RWPE1 (cell line): Measurements from ENCODE around the gene ANGPTL5.

ENCODE experiments used
- CTCF ChIA-PET: fragments of 350-600 bp; sonication (Branson Sonifier 250); formaldehyde crosslinking; extraction: SDS; loops from one replicate; lab custom pipeline; 2021; lab: Yijun Ruan, JAX
- POLR2A ChIA-PET: fragments of 400-600 bp; formaldehyde crosslinking; extraction: SDS; loops from one replicate; lab custom pipeline; 2020; ENCODE audit warnings: antibody characterized with exemption; ENCODE audit not compliant: low non-redundant PET; lab: Yijun Ruan, JAX
- DNase-seq: peaks from one replicate; pipeline ENCODE4 v3.0.0; 2012; ENCODE audit warnings: low spot score
- H3K27ac ChIP-seq: fragments of 450-650 bp; 2 replicates; pipeline ENCODE4 v1.5.1; 2017
- TF ChIP-seq, protein P1 (sequence below): fragments of 450-650 bp; conservative IDR thresholded peaks from 2 replicates; pipeline ENCODE4 v1.5.1; 2017; ENCODE audit warnings: low read depth, mild to moderate bottlenecking

ANGPTL5 gene

DNA sequence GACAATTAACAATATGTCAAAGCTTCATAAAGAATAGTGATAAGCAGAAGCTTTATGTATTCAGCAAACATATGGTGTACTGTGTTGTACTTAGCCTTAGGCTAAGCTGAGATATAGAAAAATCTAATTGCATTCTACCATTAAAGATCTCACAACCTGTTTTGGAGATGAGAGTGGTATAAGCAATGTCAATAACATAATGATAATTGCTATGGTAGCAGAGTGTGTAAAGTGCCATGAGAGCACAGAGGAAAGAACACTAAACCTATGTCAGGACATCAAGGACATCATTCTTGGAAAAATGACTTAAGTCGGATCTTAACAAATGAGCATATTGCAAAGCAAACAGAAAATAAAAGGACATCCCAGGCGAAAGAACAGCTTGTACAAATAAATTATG lies 28.6 kb upstream of the ANGPTL5 start:
- CTCF ChIA-PET: no interaction called here
- no peak overlapping the region for H3K27ac ChIP-seq
- no peak for DNase-seq
- TF ChIP-seq, protein P1, sequence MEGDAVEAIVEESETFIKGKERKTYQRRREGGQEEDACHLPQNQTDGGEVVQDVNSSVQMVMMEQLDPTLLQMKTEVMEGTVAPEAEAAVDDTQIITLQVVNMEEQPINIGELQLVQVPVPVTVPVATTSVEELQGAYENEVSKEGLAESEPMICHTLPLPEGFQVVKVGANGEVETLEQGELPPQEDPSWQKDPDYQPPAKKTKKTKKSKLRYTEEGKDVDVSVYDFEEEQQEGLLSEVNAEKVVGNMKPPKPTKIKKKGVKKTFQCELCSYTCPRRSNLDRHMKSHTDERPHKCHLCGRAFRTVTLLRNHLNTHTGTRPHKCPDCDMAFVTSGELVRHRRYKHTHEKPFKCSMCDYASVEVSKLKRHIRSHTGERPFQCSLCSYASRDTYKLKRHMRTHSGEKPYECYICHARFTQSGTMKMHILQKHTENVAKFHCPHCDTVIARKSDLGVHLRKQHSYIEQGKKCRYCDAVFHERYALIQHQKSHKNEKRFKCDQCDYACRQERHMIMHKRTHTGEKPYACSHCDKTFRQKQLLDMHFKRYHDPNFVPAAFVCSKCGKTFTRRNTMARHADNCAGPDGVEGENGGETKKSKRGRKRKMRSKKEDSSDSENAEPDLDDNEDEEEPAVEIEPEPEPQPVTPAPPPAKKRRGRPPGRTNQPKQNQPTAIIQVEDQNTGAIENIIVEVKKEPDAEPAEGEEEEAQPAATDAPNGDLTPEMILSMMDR: no peak
- POLR2A ChIA-PET: no interaction called here

DNA sequence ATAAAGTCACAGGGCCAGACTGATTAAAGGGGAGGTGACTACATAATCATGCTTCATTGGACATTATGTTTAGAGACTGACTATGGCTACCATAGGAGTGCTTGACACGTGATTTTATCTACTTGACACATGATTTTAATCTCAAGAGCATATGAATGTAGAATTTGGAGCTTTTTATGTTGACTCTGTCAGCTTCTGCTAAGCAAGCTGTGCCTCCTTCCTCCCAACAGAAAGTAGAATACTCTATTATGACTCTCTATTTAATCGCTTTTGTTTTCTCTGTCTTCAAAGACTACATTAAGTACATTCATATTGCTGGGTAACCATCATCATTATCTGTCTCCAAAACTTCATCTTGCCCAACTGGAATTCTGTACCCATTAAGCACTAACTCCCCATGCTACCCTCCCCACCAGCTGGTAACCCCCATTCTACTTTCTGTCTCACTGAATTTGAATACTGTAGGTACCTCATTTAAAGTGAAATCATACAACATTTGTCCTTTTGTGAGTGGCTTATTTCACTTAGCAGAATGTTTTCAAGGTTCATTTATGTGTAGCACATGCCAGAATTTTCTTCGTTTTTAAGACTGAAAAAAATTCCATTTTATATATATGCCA lies 24.7 kb upstream of the ANGPTL5 start:
- TF ChIP-seq, protein P1: no peak
- ChIA-PET POLR2A (no interaction called here), CTCF (interaction anchor here (0.9 kb wide), 1 partner anchor 75 kb away, joined by 3 read pairs; no protein-coding TSS in a partner anchor)
- DNase-seq: no peak
- H3K27ac ChIP-seq: no peak overlapping the region

DNA sequence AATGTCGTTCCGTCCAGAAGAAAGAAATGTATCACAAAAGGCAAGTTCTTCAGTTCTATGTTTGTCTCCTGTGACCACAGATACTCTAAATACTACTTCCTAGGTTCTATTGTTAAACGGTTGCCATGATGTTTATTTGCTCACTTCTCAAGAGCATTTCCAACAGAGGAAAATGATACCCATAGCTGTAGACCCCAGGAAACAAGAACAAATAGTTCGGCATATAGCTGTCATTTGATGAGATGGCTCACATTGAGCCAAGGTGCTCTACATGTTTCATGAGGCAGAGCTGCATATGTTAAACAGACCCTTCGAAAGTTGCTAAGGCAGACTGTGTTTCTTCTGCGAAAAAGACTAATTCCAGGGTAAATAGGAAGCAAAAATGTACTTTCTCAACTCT lies 15.4 kb upstream of the ANGPTL5 start:
- ChIA-PET CTCF (no interaction called here), POLR2A (no interaction called here)
- no peak overlapping the region for H3K27ac ChIP-seq
- DNase-seq: no peak
- TF ChIP-seq, protein P1: no peak

DNA sequence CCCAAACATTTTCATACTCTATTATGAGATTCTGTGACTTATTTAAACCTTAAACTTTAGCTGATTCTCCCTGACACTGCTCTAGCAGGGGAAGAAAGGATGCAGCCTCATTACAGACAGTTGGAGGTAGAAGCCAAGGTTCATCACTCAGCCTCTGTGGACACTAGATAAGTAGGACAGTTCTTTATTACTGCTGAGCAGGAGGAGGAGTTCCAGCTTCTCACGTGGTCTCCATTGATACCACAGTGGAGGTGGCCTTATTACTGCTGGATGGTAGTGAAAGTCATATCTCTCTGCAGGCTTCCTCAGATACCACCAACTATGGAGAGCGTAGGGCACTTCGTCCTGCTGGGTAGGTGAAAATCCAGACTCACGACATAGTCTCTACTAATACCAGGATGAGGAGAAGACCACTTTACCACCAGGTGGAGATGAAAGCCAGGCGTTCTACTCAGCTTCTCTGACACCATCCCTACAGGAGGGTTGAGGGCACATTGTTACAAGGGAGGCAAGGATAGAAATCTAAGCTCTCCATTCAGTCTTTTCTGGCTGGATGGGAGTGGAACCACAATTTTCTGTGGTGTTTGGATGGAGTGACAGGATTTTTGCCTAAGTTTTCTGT lies 13.1 kb upstream of the ANGPTL5 start:
- no peak for DNase-seq
- H3K27ac ChIP-seq: no peak overlapping the region
- TF ChIP-seq, protein P1: no peak
- POLR2A ChIA-PET: no interaction called here
- CTCF ChIA-PET: no interaction called here

DNA sequence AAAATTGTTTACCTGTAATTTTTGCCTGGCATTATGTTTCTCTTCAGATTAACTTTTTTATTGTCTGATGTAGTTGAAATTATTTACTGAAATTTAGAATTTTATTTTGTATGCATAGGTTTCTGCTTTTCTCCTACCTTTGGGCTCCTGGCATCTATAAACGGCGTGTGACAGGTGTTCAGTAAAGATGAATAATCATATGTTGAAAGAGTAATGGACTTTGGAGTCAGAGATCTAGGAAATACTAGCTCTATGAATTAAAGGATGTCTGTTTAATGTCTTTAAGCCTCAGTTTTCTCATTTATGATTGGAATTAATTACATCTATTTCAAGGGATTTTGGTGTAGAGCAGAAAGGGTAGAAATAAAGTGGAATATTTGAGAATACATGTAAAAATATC lies 7.2 kb upstream of the ANGPTL5 start:
- no peak for DNase-seq
- POLR2A ChIA-PET: no interaction called here
- no peak overlapping the region for H3K27ac ChIP-seq
- TF ChIP-seq, protein P1: no peak
- CTCF ChIA-PET: no interaction called here

DNA sequence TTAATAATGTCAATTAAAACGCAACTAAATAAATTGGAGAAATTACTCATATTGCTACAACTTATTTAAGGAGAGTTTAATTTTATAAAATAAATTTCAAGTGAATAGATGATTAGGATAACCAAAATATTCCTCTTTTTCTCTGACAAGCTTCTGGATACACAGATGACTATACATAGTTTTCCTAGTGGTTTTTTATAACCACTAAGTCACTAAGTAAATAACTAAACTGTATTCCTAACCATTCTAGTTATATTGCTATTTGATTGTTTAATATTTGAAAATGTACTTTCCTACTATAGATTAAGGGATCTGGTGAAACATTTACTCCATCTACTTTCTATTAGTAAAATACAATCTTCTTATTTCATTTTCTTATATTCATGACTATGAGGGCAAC lies 4.7 kb upstream of the ANGPTL5 start:
- H3K27ac ChIP-seq: no peak overlapping the region
- TF ChIP-seq, protein P1: no peak
- ChIA-PET POLR2A (no interaction called here), CTCF (no interaction called here)
- no peak for DNase-seq
